Activated CD8-positive, alpha-beta memory T cell treated with anti-CD3 and anti-CD28 coated beads, Interleukin-2, amount 10 ng/mL, durations not matched to agents 7 days and 5 days (primary cell): ENCODE measurements around the gene DNPEP. TPM values are rescaled to one million over a fixed set of nuclear protein-coding genes. Genes with fewer than 3 reads are reported as not detected.

Source experiments
- ATAC-seq: fragments of 150-1000 bp; cut with Tn5 transposase; one replicate; pipeline ENCODE4 v1.10.0; 2021; ENCODE audit warnings: moderate library complexity
- CTCF ChIA-PET: fragments of 350-600 bp; sonication (Branson Sonifier 250); formaldehyde crosslinking; loops from one replicate; lab custom pipeline; 2021; ENCODE audit warnings: antibody characterized with exemption; lab: Charles Lee
- DNase-seq: peaks from one replicate; pipeline ENCODE4 v3.0.0-alpha.2; 2020
- H3K27ac Mint-ChIP-seq: one replicate; pipeline ENCODE4 v1.8.0; 2021; ENCODE audit warnings: mild to moderate bottlenecking, mixed read lengths
- H3K27me3 Mint-ChIP-seq: one replicate; pipeline ENCODE4 v1.8.0; 2021; ENCODE audit warnings: mixed read lengths
- H3K36me3 Mint-ChIP-seq: one replicate; pipeline ENCODE4 v1.8.0; 2021; ENCODE audit warnings: mild to moderate bottlenecking, mixed read lengths
- H3K4me1 Mint-ChIP-seq: one replicate; pipeline ENCODE4 v1.8.0; 2021; ENCODE audit warnings: mixed read lengths
- H3K4me3 Mint-ChIP-seq: one replicate; pipeline ENCODE4 v1.8.0; 2021; ENCODE audit warnings: mild to moderate bottlenecking, moderate library complexity, mixed read lengths
- H3K9me3 Mint-ChIP-seq: one replicate; pipeline ENCODE4 v1.8.0; 2022; ENCODE audit warnings: low read depth, mixed read lengths
- total RNA-seq, 2 experiments: library from RNA; stranded (reverse); gene quantifications; one replicate each; pipeline ENCODE4 v1.2.3, GENCODE V29; 2021

DNPEP gene
- 10 to 100 TPM; 60.3 to 64.8 TPM for total RNA-seq

DNA sequence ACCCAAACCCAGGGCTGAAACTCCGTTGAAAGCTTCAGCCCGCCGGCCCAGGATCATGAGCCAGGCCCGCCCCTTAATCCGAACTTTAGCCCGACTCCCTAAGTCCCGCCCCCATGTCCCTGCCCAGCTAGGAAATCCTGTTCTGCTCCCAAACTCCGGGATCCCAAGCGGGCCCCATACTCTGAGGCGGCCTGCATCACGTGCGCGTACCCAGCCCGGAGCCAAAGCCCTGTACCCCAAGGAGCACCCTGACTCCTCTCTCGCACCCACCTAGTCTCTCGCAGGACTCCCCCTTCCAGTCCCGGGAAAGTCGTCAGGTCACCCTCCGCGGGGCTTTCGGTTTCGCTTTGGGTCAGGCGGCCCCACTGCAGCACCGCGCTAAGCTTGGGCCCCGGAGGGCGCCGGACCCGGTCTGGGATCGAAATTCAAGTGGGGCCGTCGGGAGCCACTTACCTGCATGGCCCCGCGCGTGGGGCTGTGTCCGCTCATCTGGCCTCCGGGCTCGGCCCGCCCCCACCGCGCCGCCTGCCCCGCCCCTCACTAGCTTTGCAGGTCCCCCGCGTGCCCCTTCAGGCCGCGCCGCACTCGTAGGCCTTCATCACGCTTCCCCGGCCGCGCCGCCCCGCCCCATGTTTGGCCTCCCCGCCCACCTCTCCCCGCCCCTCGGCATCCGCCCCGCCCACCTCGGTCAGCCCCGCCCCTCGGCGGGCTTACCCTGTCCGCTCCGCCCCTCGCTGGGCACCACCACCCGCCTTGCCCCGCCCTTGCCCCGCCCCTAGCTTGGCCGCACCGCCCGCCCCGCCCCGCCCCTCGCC lies at the start of gene DNPEP:
Gene DNPEP, minus strand, starts transcription at position 607 of the 815 bp plus-strand sequence. Its CDS starts 118 bp downstream, at position 489.
- Mint-ChIP-seq H3K36me3 (peaks cover 14% of the 10 kb centered on the region), H3K4me3 (peak within 1 kb of the TSS; percentile 88)

DNA sequence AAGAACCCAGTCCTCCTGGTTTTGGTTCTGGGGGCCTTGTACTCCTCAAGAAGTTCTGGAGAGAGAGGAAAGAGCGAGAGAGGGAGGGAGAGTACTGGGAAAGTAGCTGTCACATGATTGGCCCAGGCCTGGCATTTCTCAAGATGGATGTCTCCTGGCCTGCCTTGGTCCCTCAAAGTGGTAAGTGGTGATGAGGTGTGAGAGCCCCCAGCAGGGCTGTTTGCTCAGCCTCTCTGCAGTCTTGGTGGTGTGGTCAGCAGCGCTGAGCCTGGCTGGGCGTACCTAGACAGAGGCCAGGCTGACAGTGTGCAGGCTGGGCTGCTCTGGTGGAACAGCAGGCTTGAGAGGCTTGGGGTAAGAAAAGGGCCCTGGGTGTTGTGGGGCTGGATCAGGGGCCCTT lies 49.4 kb upstream of the DNPEP start:
- H3K36me3 Mint-ChIP-seq = no peaks in the 10 kb centered on the region
- peaks cover 39% of the 10 kb centered on the region for H3K27me3 Mint-ChIP-seq
- DNase-seq (no peak), ATAC-seq (no peak)
- CTCF ChIA-PET = no interaction called here
- no peaks in the 10 kb centered on the region for H3K9me3 Mint-ChIP-seq
- H3K27ac Mint-ChIP-seq = no peak overlapping the region
- no peak overlapping the region for H3K4me3 Mint-ChIP-seq
- no peaks in the 10 kb centered on the region for H3K4me1 Mint-ChIP-seq

More for the DNA sequence above, at the start of gene DNPEP:
- ATAC-seq (peak; percentile 69), DNase-seq (peak; percentile 95)
- CTCF ChIA-PET = interaction anchor here (0.7 to 2.8 kb wide), 16 partner anchors 9 to 407 kb away, joined by 3 to 27 read pairs (median 4); partner anchors contain the start of genes CHPF, CNPPD1, GLB1L and STK16
- peaks cover 13% of the 10 kb centered on the region for H3K4me1 Mint-ChIP-seq
- H3K27me3 Mint-ChIP-seq = peaks cover 4% of the 10 kb centered on the region
- peaks cover 2% of the 10 kb centered on the region for H3K9me3 Mint-ChIP-seq
- H3K27ac Mint-ChIP-seq = peak within 1 kb of the TSS; percentile 93

DNA sequence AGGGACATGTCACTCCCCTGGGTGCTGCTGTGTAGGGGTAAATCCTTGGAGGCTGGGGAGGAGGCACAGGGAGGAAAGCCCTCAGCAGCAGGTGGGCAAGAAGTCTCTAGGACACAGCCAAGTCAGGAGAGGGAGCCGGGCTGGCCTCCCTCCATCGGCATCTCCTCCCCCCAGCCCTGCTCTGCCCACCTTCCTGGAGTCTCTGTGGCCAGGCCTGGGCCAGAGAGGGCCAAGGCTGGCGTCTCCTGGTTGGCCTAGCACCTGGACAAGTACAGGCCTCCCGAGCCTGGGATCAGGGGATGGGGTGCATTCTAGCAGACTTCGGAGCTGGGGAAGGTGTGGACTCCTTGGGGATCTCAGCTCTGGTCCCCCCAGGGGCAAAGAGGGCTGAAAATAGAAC lies 48.8 kb upstream of the DNPEP start:
- H3K36me3 Mint-ChIP-seq = no peaks in the 10 kb centered on the region
- no peaks in the 10 kb centered on the region for H3K4me1 Mint-ChIP-seq
- H3K27ac Mint-ChIP-seq = no peak overlapping the region
- no peaks in the 10 kb centered on the region for H3K9me3 Mint-ChIP-seq
- ATAC-seq (no peak), DNase-seq (no peak)
- CTCF ChIA-PET = no interaction called here
- no peak overlapping the region for H3K4me3 Mint-ChIP-seq
- H3K27me3 Mint-ChIP-seq = peaks cover 38% of the 10 kb centered on the region

GRCh38 chr2:219435701-219436100 lies 48.0 kb upstream of the DNPEP start:
- CTCF ChIA-PET = interaction anchor here (1.2 kb wide), 1 partner anchor 32 kb away, joined by 8 read pairs; no protein-coding TSS in a partner anchor

DNA sequence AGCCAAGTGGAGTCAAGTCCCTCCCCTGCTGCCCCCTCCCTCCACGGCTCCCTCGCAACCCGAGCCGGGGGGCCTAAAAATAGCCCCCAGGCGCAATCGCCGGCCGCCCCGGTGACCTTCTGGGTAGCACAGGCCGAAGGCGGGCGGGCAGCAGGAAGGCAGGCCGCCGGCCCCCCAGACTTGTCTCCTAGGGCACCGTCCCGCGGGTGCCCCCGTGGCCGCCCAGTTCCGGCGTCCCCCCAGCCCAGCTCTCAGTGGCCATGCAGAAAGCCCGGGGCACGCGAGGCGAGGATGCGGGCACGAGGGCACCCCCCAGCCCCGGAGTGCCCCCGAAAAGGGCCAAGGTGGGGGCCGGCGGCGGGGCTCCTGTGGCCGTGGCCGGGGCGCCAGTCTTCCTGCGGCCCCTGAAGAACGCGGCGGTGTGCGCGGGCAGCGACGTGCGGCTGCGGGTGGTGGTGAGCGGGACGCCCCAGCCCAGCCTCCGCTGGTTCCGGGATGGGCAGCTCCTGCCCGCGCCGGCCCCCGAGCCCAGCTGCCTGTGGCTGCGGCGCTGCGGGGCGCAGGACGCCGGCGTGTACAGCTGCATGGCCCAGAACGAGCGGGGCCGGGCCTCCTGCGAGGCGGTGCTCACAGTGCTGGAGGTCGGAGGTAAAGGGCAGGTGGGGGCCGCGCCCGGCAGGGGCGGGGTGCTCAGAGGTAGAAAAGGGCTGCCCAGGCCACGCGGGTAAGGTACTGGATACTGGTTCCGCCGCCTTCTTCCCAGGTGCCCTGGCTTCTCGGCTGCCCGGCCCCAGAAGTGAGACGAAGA lies 47.2 kb upstream of the DNPEP start, which contains the start of gene SPEG:
Gene SPEG, plus strand, starts transcription at position 126 of the 808 bp plus-strand sequence. Its CDS starts 135 bp downstream, at position 261.
- Mint-ChIP-seq H3K27me3 (peaks cover 29% of the 10 kb centered on the region), H3K9me3 (no peaks in the 10 kb centered on the region), H3K4me3 (no peak within 1 kb of the TSS), H3K27ac (no peak within 1 kb of the TSS), H3K36me3 (no peaks in the 10 kb centered on the region), H3K4me1 (no peaks in the 10 kb centered on the region)
- CTCF ChIA-PET = interaction anchor here (0.9 to 1.4 kb wide), 3 partner anchors 32 to 62 kb away, joined by 3 to 8 read pairs (median 3); no protein-coding TSS in a partner anchor
- DNase-seq (no peak), ATAC-seq (no peak)

More at GRCh38 chr2:219435701-219436100, 48.0 kb upstream of the DNPEP start:
- H3K9me3 Mint-ChIP-seq = no peaks in the 10 kb centered on the region
- ATAC-seq (no peak), DNase-seq (no peak)
- H3K4me1 Mint-ChIP-seq = no peaks in the 10 kb centered on the region
- H3K36me3 Mint-ChIP-seq = no peaks in the 10 kb centered on the region
- no peak overlapping the region for H3K4me3 Mint-ChIP-seq
- peaks cover 34% of the 10 kb centered on the region for H3K27me3 Mint-ChIP-seq
- H3K27ac Mint-ChIP-seq = no peak overlapping the region

- CTCF ChIA-PET = interaction anchor here (0.9 to 1.4 kb wide), 6 partner anchors 16 to 93 kb away, joined by 3 to 6 read pairs (median 3); partner anchors contain the start of genes DES and DNPEP
- H3K4me1 Mint-ChIP-seq = no peaks in the 10 kb centered on the region
- no peak for ATAC-seq
- peaks cover 29% of the 10 kb centered on the region for H3K27me3 Mint-ChIP-seq
- DNase-seq = no peak
- no peak overlapping the region for H3K4me3 Mint-ChIP-seq
- H3K36me3 Mint-ChIP-seq = no peaks in the 10 kb centered on the region
- H3K27ac Mint-ChIP-seq = no peak overlapping the region
- no peaks in the 10 kb centered on the region for H3K9me3 Mint-ChIP-seq
Measured at GRCh38 chr2:219434468-219434717, 46.7 kb upstream of the DNPEP start.

DNA sequence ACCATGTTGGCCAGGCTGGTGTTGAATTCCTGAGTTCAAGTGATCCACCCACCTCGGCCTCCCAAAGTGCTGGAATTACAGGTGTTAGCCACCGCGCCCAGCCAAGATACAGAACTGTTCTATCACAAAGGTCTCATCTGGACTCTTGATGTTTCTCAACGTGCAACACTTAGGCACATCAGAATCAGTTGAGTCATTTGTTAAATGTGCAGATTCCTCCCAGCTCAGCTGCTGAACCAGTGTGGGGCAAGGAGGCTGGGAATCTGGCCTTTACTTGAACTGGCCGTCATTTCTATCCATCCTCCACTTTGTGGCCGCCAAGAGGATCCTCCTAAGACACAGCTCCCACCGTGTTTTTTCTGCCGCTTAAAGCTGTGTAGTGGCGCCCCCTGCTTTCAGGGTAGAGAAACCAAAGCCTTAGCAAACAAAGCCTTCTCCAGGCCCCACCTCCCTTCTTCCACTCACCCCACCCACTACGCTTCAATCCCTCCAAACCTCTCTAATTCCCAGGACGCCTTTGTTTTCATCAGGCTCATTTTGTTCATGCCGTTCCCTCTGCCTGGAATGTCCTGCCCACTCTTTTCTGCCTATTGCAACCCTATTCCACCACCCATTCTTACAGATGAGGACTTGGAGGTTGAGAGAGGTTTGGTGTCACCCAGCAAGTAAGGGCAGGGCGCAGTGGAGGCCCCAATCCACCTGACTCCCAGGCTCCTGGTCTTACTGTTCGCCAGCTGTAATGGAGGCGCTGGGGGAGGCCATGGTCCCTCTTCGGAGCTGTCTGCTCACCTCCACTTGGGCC lies 46.2 kb upstream of the DNPEP start:
- Mint-ChIP-seq H3K9me3 (no peaks in the 10 kb centered on the region), H3K27me3 (peaks cover 29% of the 10 kb centered on the region), H3K36me3 (no peaks in the 10 kb centered on the region), H3K4me3 (no peak overlapping the region), H3K27ac (no peak overlapping the region), H3K4me1 (no peaks in the 10 kb centered on the region)
- CTCF ChIA-PET = interaction anchor here (0.6 to 1.4 kb wide), 8 partner anchors 15 to 94 kb away, joined by 3 to 6 read pairs (median 3); partner anchors contain the start of genes DES and DNPEP
- no peak for DNase-seq
- ATAC-seq = peak; percentile 36

DNA sequence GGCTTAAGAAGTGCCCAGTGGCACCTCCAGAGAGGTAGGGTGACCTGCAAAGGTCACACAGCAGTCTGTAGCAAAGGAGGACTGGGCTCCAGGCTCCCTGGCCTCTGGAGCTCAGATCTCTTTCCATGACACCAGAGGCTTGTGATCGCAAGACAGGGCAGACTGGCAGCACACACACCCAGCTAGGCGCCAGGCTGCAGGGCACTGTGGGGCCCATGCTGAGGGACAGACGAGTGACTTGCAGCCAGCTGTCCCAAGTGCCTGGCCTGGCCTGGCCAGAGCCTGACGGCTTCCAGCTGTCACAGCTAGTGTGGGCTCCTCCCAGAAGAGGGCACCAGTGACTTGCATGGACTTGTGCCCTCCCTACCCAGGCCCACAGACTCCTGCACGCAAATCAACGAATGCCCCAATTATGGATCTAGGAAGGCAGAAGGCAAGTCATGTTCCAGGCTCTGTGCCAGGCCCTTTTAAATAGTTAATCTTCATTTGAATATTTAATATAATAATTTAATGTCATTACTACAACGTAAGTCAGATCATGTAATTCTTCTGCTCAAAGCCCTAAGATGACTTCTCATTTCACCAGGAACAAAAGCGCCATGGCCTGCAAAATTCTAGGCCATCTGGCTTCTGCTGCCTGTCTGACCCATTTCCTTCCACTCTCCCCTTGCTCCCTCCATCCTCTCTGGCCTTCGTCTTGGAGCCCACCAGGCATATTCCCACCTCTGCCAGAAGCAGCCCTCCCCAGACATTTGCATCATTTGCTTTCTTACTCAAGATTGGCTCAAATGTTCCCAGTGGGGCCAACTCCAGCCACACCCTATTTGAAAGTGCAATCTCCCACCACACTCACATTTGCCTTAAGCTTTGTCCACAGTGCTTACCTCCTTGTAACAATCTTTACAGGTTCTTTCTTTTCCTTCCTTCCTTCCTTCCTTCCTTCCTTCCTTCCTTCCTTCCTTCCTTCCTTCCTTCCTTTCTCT lies 43.2 kb upstream of the DNPEP start:
- H3K36me3 Mint-ChIP-seq = no peaks in the 10 kb centered on the region
- no peaks in the 10 kb centered on the region for H3K4me1 Mint-ChIP-seq
- ATAC-seq (no peak), DNase-seq (no peak)
- no peak overlapping the region for H3K27ac Mint-ChIP-seq
- no peaks in the 10 kb centered on the region for H3K9me3 Mint-ChIP-seq
- CTCF ChIA-PET = interaction anchor here (1.0 to 2.7 kb wide), 6 partner anchors 23 to 99 kb away, joined by 3 to 10 read pairs (median 5); no protein-coding TSS in a partner anchor
- no peak overlapping the region for H3K4me3 Mint-ChIP-seq
- H3K27me3 Mint-ChIP-seq = peaks cover 27% of the 10 kb centered on the region

DNA sequence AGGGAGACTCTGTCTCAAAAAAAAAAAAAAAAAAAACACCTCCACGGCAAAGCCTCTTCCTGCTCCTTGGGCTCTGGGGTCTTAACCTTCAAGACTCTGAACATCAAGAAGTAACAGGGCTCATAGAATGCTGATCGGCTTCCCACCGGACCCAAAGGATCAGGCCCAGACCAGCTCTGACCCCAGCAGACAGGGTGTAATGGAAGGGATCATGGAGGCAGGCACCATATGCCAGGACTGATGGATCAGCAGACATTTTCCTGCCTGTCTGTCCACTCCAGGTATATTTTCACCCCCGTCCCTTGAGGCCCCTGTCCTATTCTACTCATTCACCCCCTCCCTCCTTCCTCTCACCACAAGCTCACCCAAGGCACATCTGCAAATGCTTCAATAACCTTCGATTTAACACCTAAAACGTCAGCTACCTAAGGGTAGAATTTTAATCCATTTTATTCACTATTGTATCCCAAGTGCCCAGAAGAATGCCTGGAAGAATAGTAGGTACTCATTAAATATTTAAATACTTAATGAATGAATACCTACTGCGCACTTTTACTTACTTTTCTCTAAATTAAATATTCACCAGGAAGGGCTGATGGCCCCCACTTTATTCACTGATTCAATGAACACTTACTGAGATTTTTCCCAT lies 42.4 kb upstream of the DNPEP start:
- CTCF ChIA-PET = interaction anchor here (1.0 to 2.7 kb wide), 7 partner anchors 19 to 100 kb away, joined by 3 to 10 read pairs (median 5); no protein-coding TSS in a partner anchor
- Mint-ChIP-seq H3K36me3 (no peaks in the 10 kb centered on the region), H3K4me1 (no peaks in the 10 kb centered on the region), H3K4me3 (no peak overlapping the region), H3K27ac (no peak overlapping the region), H3K27me3 (peaks cover 19% of the 10 kb centered on the region), H3K9me3 (no peaks in the 10 kb centered on the region)
- DNase-seq = no peak
- ATAC-seq = no peak

- H3K36me3 Mint-ChIP-seq = no peaks in the 10 kb centered on the region
- no peak overlapping the region for H3K4me3 Mint-ChIP-seq
- H3K27ac Mint-ChIP-seq = no peak overlapping the region
- no peaks in the 10 kb centered on the region for H3K9me3 Mint-ChIP-seq
- CTCF ChIA-PET = interaction anchor here (1.2 kb wide), 1 partner anchor 101 kb away, joined by 4 read pairs; no protein-coding TSS in a partner anchor
- H3K4me1 Mint-ChIP-seq = no peaks in the 10 kb centered on the region
- peaks cover 12% of the 10 kb centered on the region for H3K27me3 Mint-ChIP-seq
- no peak for ATAC-seq
- no peak for DNase-seq
Measured at GRCh38 chr2:219428469-219428868, 40.8 kb upstream of the DNPEP start.

GRCh38 chr2:219426534-219427136 lies 38.9 kb upstream of the DNPEP start:
- no peaks in the 10 kb centered on the region for H3K4me1 Mint-ChIP-seq
- H3K27me3 Mint-ChIP-seq = peaks cover 7% of the 10 kb centered on the region
- DNase-seq (no peak), ATAC-seq (no peak)
- no peak overlapping the region for H3K27ac Mint-ChIP-seq
- H3K9me3 Mint-ChIP-seq = no peaks in the 10 kb centered on the region
- no peaks in the 10 kb centered on the region for H3K36me3 Mint-ChIP-seq
- CTCF ChIA-PET = interaction anchor here (1.1 kb wide), 1 partner anchor 23 kb away, joined by 3 read pairs; no protein-coding TSS in a partner anchor
- no peak overlapping the region for H3K4me3 Mint-ChIP-seq
